HFFc6 (cell line): Measurements from ENCODE around the gene PRR5. TPM values are rescaled to one million over a fixed set of nuclear protein-coding genes. Genes with fewer than 3 reads are reported as not detected.

Source experiments
- DNase-seq: peaks from one replicate; pipeline ENCODE4 v3.0.0-alpha.2; 2018
- H3K27ac Mint-ChIP-seq: 2 replicates; pipeline ENCODE4 v1.8.0; 2020; ENCODE audit warnings: mild to moderate bottlenecking, mixed read lengths
- H3K27me3 Mint-ChIP-seq: 2 replicates; pipeline ENCODE4 v1.8.0; 2021; ENCODE audit warnings: mild to moderate bottlenecking, moderate library complexity, mixed read lengths; ENCODE audit not compliant: insufficient read depth
- H3K36me3 Mint-ChIP-seq: 2 replicates; pipeline ENCODE4 v1.8.0; 2021; ENCODE audit warnings: low read depth, mixed read lengths
- H3K4me1 Mint-ChIP-seq: 2 replicates; pipeline ENCODE4 v1.8.0; 2020; ENCODE audit warnings: low read depth, mixed read lengths
- H3K4me3 Mint-ChIP-seq: 2 replicates; pipeline ENCODE4 v1.8.0; 2020; ENCODE audit warnings: mild to moderate bottlenecking, moderate library complexity, mixed read lengths
- H3K9me3 Mint-ChIP-seq: 2 replicates; pipeline ENCODE4 v1.8.0; 2020; ENCODE audit warnings: mild to moderate bottlenecking, mixed read lengths
- total RNA-seq, 6 experiments: library from RNA; stranded (reverse); fragmentation: NEBNext Ultra II Directional; extraction: Animal tissue kit (Norgen Biotek cat#: 25700); gene quantifications; 2 replicates in 1 of 6; 3 replicates in 5 of 6; pipeline ENCODE4 v1.2.3, GENCODE V29; 2021
- TF ChIP-seq, protein P1 (sequence below): fragments of 200-600 bp; sonication (generic); IDR thresholded peaks from 2 replicates; pipeline ENCODE4 v1.5.0; 2021; ENCODE audit warnings: antibody characterized with exemption, mild to moderate bottlenecking

Gene PRR5
- total RNA-seq, 6 experiments from 2014 or later = 4.6 to 12.7 (median 5.2) TPM

DNA sequence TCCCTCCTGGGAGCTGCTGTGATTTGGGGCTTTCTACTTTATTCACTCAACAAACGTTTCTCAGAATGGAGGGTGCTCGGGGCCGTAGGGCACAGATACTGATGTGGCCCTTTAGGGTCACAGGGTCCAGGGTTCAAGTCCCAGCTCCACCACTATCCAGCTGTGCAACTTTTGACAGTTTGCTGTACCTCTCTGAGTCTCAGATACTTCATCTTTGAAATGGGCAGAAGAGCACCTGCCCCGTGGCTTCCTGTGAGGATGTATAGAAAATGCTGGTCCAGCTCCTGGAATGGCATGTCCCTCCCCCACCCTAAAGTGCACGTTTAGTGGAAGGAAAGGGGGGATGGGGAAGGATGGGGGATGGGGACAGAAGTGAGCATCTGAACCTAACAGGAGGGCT is 21.9 kb upstream of the PRR5 start:
- Mint-ChIP-seq H3K27ac (no peak overlapping the region), H3K4me3 (no peak overlapping the region), H3K9me3 (no peaks in the 10 kb centered on the region), H3K27me3 (peaks cover 3% of the 10 kb centered on the region), H3K4me1 (peaks cover 8% of the 10 kb centered on the region), H3K36me3 (no peaks in the 10 kb centered on the region)
- TF ChIP-seq, protein P1, sequence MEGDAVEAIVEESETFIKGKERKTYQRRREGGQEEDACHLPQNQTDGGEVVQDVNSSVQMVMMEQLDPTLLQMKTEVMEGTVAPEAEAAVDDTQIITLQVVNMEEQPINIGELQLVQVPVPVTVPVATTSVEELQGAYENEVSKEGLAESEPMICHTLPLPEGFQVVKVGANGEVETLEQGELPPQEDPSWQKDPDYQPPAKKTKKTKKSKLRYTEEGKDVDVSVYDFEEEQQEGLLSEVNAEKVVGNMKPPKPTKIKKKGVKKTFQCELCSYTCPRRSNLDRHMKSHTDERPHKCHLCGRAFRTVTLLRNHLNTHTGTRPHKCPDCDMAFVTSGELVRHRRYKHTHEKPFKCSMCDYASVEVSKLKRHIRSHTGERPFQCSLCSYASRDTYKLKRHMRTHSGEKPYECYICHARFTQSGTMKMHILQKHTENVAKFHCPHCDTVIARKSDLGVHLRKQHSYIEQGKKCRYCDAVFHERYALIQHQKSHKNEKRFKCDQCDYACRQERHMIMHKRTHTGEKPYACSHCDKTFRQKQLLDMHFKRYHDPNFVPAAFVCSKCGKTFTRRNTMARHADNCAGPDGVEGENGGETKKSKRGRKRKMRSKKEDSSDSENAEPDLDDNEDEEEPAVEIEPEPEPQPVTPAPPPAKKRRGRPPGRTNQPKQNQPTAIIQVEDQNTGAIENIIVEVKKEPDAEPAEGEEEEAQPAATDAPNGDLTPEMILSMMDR = no peak
- no peak for DNase-seq

GRCh38 chr22:44680481-44680894 is 21.5 kb upstream of the PRR5 start:
- no peaks in the 10 kb centered on the region for H3K36me3 Mint-ChIP-seq
- H3K9me3 Mint-ChIP-seq = no peaks in the 10 kb centered on the region
- H3K4me1 Mint-ChIP-seq = peaks cover 12% of the 10 kb centered on the region
- H3K4me3 Mint-ChIP-seq = no peak overlapping the region
- TF ChIP-seq, protein P1 = no peak
- no peak overlapping the region for H3K27ac Mint-ChIP-seq
- DNase-seq = no peak
- peaks cover 3% of the 10 kb centered on the region for H3K27me3 Mint-ChIP-seq

- Mint-ChIP-seq H3K4me3 (no peak overlapping the region), H3K27ac (no peak overlapping the region), H3K9me3 (no peaks in the 10 kb centered on the region), H3K4me1 (peaks cover 22% of the 10 kb centered on the region), H3K36me3 (no peaks in the 10 kb centered on the region), H3K27me3 (peaks cover 3% of the 10 kb centered on the region)
- no peak for DNase-seq
- TF ChIP-seq, protein P1 = no peak
These were observed 19.3 kb upstream of the PRR5 start for GRCh38 chr22:44682556-44683168.

DNA sequence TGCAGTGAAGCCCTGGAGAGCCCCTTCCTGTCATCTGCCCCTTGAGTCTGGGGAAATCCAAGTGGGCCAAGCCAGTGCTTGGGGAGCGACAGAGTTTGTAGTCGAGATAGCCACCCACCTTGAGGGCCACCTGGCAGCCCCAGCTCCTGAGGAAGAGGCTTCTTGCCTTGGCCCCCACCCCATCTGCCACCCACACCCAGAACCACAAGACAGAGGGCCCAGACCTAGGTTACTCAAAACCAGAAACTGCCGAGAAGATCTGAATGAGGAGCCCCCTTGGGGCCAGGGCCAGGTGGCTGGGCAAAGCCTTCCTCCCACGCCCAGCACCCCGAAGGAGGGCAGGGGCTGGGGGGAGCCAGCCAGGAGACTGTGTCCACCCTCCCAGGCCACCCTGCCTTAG is 18.8 kb upstream of the PRR5 start:
- H3K36me3 Mint-ChIP-seq = no peaks in the 10 kb centered on the region
- no peaks in the 10 kb centered on the region for H3K9me3 Mint-ChIP-seq
- H3K27me3 Mint-ChIP-seq = peaks cover 3% of the 10 kb centered on the region
- DNase-seq = no peak
- H3K27ac Mint-ChIP-seq = no peak overlapping the region
- peaks cover 22% of the 10 kb centered on the region for H3K4me1 Mint-ChIP-seq
- H3K4me3 Mint-ChIP-seq = no peak overlapping the region
- TF ChIP-seq, protein P1 = no peak

DNA sequence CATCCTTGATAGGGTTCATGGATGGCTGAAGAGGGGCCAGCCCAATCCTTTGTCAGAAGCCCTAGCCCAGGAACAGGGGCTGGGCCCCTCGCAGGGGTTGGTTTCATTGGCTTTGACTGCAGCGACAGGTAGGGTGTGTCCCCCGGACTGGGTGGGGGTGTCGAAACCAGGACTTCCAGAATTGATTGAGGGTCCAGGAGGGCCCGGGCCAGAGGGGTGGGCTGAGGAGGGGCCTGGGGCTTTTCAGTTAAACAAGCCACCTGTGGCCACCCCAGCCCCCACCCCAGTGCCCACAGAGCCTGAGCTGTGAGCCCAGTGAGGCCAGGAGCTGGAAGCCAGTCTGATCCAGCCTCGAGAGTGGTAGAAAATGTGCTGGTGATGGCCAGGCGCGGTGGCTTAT is 18.1 kb upstream of the PRR5 start:
- DNase-seq = no peak
- Mint-ChIP-seq H3K9me3 (no peaks in the 10 kb centered on the region), H3K27me3 (peaks cover 2% of the 10 kb centered on the region), H3K27ac (no peak overlapping the region), H3K4me1 (peaks cover 22% of the 10 kb centered on the region), H3K4me3 (no peak overlapping the region), H3K36me3 (no peaks in the 10 kb centered on the region)
- TF ChIP-seq, protein P1 = no peak
